GM21737 (cell line): ENCODE measurements around the gene PEX26.
"Not testable (repeated sequence)": the region's sequence is repeated elsewhere in the genome, so short reads cannot be mapped to it uniquely, and the experiment has no call there.

ENCODE experiments used
- ATAC-seq: cut with Tn5 transposase; IDR thresholded peaks from one replicate; pipeline ENCODE4 v1.9.1; 2021; ENCODE audit warnings: mild to moderate bottlenecking, moderate library complexity; ENCODE audit not compliant: unreplicated experiment

Gene PEX26

GRCh38 chr22:18070556-18071306 is 7.1 kb upstream of the PEX26 start:
- ATAC-seq, result no peak

GRCh38 chr22:18071307-18071967 is 6.4 kb upstream of the PEX26 start:
- ATAC-seq, result not testable (repeated sequence)

GRCh38 chr22:18071968-18072310 is 5.9 kb upstream of the PEX26 start:
- ATAC-seq, result no peak

- ATAC-seq, result no peak
Measured at GRCh38 chr22:18073467-18073866, 4.3 kb upstream of the PEX26 start.

- ATAC-seq, result not testable (repeated sequence)
Measured at GRCh38 chr22:18073927-18074326, 3.9 kb upstream of the PEX26 start.

GRCh38 chr22:18075101-18075719 is 2.6 kb upstream of the PEX26 start:
- no peak for ATAC-seq

GRCh38 chr22:18075720-18076497 is 1.9 kb upstream of the PEX26 start:
- ATAC-seq, result no peak

- ATAC-seq, result no peak
Measured at GRCh38 chr22:18077087-18077638, 627 bp upstream of the PEX26 start.

- ATAC-seq, result peak; percentile 10
Measured at GRCh38 chr22:18078329-18079041, 695 bp downstream of the PEX26 start.

- ATAC-seq, result no peak
Measured at GRCh38 chr22:18079706-18080233, 2.0 kb downstream of the PEX26 start.

GRCh38 chr22:18081416-18081815 is 3.6 kb downstream of the PEX26 start:
- no peak for ATAC-seq

- no peak for ATAC-seq
Measured at GRCh38 chr22:18082467-18082866, 4.7 kb downstream of the PEX26 start.

GRCh38 chr22:18083406-18083805 is 5.6 kb downstream of the PEX26 start:
- no peak for ATAC-seq

GRCh38 chr22:18085188-18085587 is 7.4 kb downstream of the PEX26 start:
- ATAC-seq, result no peak

- ATAC-seq, result no peak
Measured at GRCh38 chr22:18087350-18087855, 9.6 kb downstream of the PEX26 start.

- ATAC-seq, result no peak
Measured at GRCh38 chr22:18088825-18089568, 11.2 kb downstream of the PEX26 start.

GRCh38 chr22:18090286-18090685 is 12.5 kb downstream of the PEX26 start:
- no peak for ATAC-seq

- no peak for ATAC-seq
Measured at GRCh38 chr22:18091478-18091877, 13.7 kb downstream of the PEX26 start.

GRCh38 chr22:18091916-18092526 is 14.2 kb downstream of the PEX26 start:
- no peak for ATAC-seq
